ENCODE results near the gene PRTFDC1. TPM values are rescaled to one million over a fixed set of nuclear protein-coding genes. Genes with fewer than 3 reads are reported as not detected.

The PRTFDC1 gene
- total RNA-seq, 1 experiment from 2014 or later, result 15.8 TPM

DNA sequence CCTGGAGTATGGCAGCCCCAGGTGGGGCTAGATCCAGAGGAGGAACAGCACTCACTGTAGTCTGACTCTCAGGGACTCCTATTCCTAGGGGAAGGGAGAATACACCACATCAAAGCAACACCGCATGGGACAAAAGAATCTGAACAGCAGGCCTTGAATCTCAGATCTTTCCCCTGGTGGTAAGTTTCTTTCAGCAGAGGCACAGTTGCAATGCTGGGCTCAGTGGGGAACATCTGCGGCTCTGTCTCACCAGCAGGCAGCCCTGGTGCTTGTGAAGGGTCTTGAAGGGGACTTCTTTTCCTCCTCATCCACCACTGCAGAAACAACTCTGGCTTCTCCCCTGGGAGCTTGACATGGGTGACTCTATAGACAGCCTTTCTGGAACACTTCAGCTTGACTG lies 117.5 kb downstream of the PRTFDC1 start:
- intact Hi-C loops (cut with micrococcal nuclease; ENCODE audit: unreplicated experiment), result no loop called here
- Histone ChIP-seq H3K27me3 (ENCODE audit: insufficient read depth, low read depth) (no peaks in the 10 kb centered on the region), H3K27ac (no peak overlapping the region), H3K4me1 (replicated peaks; ENCODE audit: insufficient read depth) (no peaks in the 10 kb centered on the region), H3K9me2 (ENCODE audit: insufficient read depth) (no peaks in the 10 kb centered on the region), H3K36me3 (ENCODE audit: low read depth) (no peaks in the 10 kb centered on the region), H3K4me3 (no peak overlapping the region), H3K9me3 (ENCODE audit: insufficient read depth, low read depth) (no peaks in the 10 kb centered on the region), H4K20me1 (ENCODE audit: insufficient read depth) (no peaks in the 10 kb centered on the region), H3K4me2 (no peak overlapping the region), H3K79me2 (ENCODE audit: low read depth) (no peaks in the 10 kb centered on the region), H3F3A (ENCODE audit: insufficient read depth, low read depth) (no peaks in the 10 kb centered on the region), H2AFZ (no peak overlapping the region)
- TF ChIP-seq CTCF (conservative IDR thresholded peaks at IDR 0.05), result no peak
- TF ChIP-seq EZH2 (IDR thresholded peaks at IDR 0.05; ENCODE audit: low read depth), result no peak
- ChIA-PET CTCF (no interaction called here), POLR2A (ENCODE audit: unreplicated experiment) (no interaction called here)
- DNase-seq, result no peak
- BruUV-seq (replicated peaks), result no TSS peak

DNA sequence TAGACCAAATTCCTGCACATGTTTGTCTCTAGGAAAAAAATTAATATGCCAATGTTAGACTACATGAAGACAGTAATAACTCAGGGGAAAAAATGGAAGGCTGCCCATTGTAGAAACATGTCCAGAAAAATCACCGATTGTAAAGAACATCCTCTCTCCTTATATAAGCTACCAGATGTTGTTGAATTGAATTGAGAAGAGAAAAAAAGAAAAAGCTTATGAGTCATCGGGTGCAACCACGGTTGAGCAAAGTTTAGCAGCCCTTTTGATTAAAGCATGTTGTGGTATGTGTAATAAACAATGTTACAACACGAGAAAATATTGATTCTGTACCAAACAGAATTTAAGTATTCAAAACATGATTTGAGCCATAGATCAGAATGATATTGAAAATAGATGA lies 126.4 kb downstream of the PRTFDC1 start:
- DNase-seq, result peak in 1 of 2 experiments; percentile 60
- intact Hi-C loops (cut with micrococcal nuclease; ENCODE audit: unreplicated experiment), result no loop called here
- 0 out of 2 replicates have a peak, but pooled peaks cover 2% of the 10 kb centered on the region for H3F3A ChIP-seq (ENCODE audit: insufficient read depth, low read depth)
- peaks cover 25% of the 10 kb centered on the region for H3K4me1 ChIP-seq (replicated peaks; ENCODE audit: insufficient read depth)
- POLR2A ChIA-PET (ENCODE audit: unreplicated experiment), result interaction anchor here (0.6 to 0.7 kb wide), 4 partner anchors 41 to 110 kb away, joined by 5 to 9 read pairs (median 6); no protein-coding TSS in a partner anchor
- H3K9me2 ChIP-seq (ENCODE audit: insufficient read depth), result no peaks in the 10 kb centered on the region
- no peaks in the 10 kb centered on the region for H3K9me3 ChIP-seq (ENCODE audit: insufficient read depth, low read depth)
- H3K27me3 ChIP-seq (ENCODE audit: insufficient read depth, low read depth), result no peaks in the 10 kb centered on the region
- no peak overlapping the region for H2AFZ ChIP-seq
- CTCF ChIA-PET, result no interaction called here
- H4K20me1 ChIP-seq (ENCODE audit: insufficient read depth), result no peaks in the 10 kb centered on the region
- no peaks in the 10 kb centered on the region for H3K36me3 ChIP-seq (ENCODE audit: low read depth)
- BruUV-seq (replicated peaks), result no TSS peak
- H3K4me3 ChIP-seq, result no peak overlapping the region
- peak overlapping the region; percentile 18 for H3K4me2 ChIP-seq
- H3K27ac ChIP-seq, result no peak overlapping the region
- no peak for TF ChIP-seq CTCF (conservative IDR thresholded peaks at IDR 0.05)
- no peak for TF ChIP-seq EZH2 (IDR thresholded peaks at IDR 0.05; ENCODE audit: low read depth)
- no peaks in the 10 kb centered on the region for H3K79me2 ChIP-seq (ENCODE audit: low read depth)

GRCh38 chr10:24825551-24825950 lies 126.9 kb downstream of the PRTFDC1 start:
- Histone ChIP-seq H3K4me1 (replicated peaks; ENCODE audit: insufficient read depth) (peaks cover 30% of the 10 kb centered on the region), H4K20me1 (ENCODE audit: insufficient read depth) (no peaks in the 10 kb centered on the region), H3K4me2 (no peak overlapping the region), H3K36me3 (ENCODE audit: low read depth) (no peaks in the 10 kb centered on the region), H3K27me3 (ENCODE audit: insufficient read depth, low read depth) (no peaks in the 10 kb centered on the region), H3K9me3 (ENCODE audit: insufficient read depth, low read depth) (no peaks in the 10 kb centered on the region), H3K27ac (no peak overlapping the region), H3K79me2 (ENCODE audit: low read depth) (no peaks in the 10 kb centered on the region), H3K4me3 (no peak overlapping the region), H2AFZ (no peak overlapping the region), H3F3A (ENCODE audit: insufficient read depth, low read depth) (peaks cover 5% of the 10 kb centered on the region; the same call in 1 of the 2 replicates), H3K9me2 (ENCODE audit: insufficient read depth) (no peaks in the 10 kb centered on the region)
- ChIA-PET CTCF (no interaction called here), POLR2A (ENCODE audit: unreplicated experiment) (interaction anchor here (0.6 to 0.7 kb wide), 3 partner anchors 66 to 110 kb away, joined by 5 to 7 read pairs (median 5); no protein-coding TSS in a partner anchor)
- no TSS peak for BruUV-seq (replicated peaks)
- TF ChIP-seq CTCF (conservative IDR thresholded peaks at IDR 0.05), result no peak
- TF ChIP-seq EZH2 (IDR thresholded peaks at IDR 0.05; ENCODE audit: low read depth), result no peak
- intact Hi-C loops (cut with micrococcal nuclease; ENCODE audit: unreplicated experiment), result no loop called here
- no peak for DNase-seq
